Measurements from ENCODE around the gene EPSTI1. TPM values are rescaled to one million over a fixed set of nuclear protein-coding genes. Genes with fewer than 3 reads are reported as not detected.

The EPSTI1 gene
- total RNA-seq, 1 donor from 2014 or later = 2.6 TPM

- H3K27ac ChIP-seq (replicated peaks) = no peak overlapping the region
- intact Hi-C loops (cut with micrococcal nuclease) = no loop called here
- no peaks in the 10 kb centered on the region for H3K36me3 ChIP-seq
- no peaks in the 10 kb centered on the region for H3K9me3 ChIP-seq (replicated peaks)
- DNase-seq = no peak
- no peaks in the 10 kb centered on the region for H3K4me1 ChIP-seq
- H3K4me3 ChIP-seq = no peak overlapping the region
- TF ChIP-seq, protein P1, sequence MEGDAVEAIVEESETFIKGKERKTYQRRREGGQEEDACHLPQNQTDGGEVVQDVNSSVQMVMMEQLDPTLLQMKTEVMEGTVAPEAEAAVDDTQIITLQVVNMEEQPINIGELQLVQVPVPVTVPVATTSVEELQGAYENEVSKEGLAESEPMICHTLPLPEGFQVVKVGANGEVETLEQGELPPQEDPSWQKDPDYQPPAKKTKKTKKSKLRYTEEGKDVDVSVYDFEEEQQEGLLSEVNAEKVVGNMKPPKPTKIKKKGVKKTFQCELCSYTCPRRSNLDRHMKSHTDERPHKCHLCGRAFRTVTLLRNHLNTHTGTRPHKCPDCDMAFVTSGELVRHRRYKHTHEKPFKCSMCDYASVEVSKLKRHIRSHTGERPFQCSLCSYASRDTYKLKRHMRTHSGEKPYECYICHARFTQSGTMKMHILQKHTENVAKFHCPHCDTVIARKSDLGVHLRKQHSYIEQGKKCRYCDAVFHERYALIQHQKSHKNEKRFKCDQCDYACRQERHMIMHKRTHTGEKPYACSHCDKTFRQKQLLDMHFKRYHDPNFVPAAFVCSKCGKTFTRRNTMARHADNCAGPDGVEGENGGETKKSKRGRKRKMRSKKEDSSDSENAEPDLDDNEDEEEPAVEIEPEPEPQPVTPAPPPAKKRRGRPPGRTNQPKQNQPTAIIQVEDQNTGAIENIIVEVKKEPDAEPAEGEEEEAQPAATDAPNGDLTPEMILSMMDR (IDR thresholded peaks at IDR 0.05; ENCODE audit: borderline replicate concordance) = no peak
- H3K27me3 ChIP-seq (ENCODE audit: low read depth) = no peaks in the 10 kb centered on the region
Observed at GRCh38 chr13:42849200-42849599, 142.8 kb downstream of the EPSTI1 start.

DNA sequence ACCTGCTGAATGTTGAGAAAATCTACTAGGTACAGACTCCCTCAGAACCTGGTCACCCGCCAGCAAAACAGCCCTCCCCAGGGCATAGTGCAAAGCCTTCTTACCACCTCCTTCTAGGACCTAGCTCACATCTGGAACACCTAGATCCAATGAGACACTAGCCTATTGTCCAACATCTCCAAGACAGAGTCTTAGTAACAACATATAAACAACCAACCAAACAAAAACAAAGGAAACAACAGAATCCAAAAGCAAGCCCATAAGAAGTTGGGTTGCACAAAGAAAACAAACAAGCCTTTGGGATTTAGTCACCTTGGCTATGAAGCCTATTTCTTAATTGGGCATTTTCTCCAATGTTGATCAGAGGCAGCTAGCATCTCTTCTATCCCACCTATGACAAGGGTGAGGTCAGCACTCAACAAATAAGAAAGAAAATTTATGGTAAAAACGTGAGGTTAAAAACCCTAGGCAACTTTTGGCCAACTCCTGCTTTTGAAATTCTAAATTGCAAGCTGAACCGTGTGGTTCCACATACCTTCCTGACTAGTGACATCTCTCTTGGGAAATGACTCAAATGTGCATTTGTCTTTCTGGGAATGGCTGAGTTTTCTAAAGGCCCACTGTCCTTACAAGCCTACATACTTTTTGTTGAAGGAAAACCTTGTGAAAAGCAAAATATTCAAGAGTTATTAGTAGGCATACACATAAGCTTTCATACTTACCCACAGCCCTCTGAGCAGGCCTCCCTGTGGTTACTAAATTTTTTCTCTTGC lies 144.0 kb downstream of the EPSTI1 start:
- Histone ChIP-seq H3K9me3 (replicated peaks) (no peaks in the 10 kb centered on the region), H3K4me1 (no peaks in the 10 kb centered on the region), H3K27ac (replicated peaks) (no peak overlapping the region), H3K36me3 (no peaks in the 10 kb centered on the region), H3K27me3 (ENCODE audit: low read depth) (no peaks in the 10 kb centered on the region), H3K4me3 (no peak overlapping the region)
- DNase-seq = no peak
- TF ChIP-seq, protein P1 (IDR thresholded peaks at IDR 0.05; ENCODE audit: borderline replicate concordance) = no peak
- intact Hi-C loops (cut with micrococcal nuclease) = no loop called here

DNA sequence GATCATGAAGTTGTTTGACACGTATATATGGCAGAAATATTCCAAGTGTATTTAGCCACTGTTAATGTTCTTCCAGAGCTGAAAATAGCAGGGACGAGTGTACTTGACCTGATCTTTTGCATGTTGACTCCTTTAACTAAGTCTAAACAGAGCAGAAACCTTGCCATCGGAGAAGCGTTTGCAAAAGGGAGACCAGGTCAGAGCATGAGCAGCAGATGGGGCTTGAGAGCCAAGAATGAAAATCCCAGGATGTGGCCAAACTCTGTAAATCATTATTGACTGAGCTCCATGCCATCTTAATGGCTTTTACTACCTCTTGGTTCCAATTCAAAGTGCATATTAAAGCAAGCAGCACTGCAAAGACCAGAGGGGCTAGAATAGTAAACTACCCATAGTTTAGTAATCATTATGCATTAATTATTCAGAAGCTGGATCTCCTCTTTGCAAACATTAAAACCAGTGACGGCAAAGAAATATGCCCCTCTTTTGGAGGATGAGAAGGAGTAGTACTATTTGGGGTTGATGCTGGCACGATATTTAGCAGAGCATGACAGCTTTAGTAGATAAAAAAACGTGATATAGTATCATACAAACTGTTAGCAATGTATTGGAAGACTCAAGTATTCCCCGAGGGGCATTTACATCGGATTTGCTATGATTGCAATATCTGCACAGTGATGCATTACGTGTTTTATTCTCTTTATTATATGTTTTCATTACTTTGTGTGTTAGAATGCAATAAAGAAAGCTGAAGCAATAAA lies 154.9 kb downstream of the EPSTI1 start:
- Histone ChIP-seq H3K27me3 (ENCODE audit: low read depth) (no peaks in the 10 kb centered on the region), H3K4me3 (no peak overlapping the region), H3K4me1 (peaks cover 6% of the 10 kb centered on the region), H3K27ac (replicated peaks) (no peak overlapping the region), H3K36me3 (no peaks in the 10 kb centered on the region), H3K9me3 (replicated peaks) (no peaks in the 10 kb centered on the region)
- DNase-seq = no peak
- TF ChIP-seq, protein P1 (IDR thresholded peaks at IDR 0.05; ENCODE audit: borderline replicate concordance) = peak; percentile 47
- intact Hi-C loops (cut with micrococcal nuclease) = no loop called here

Other genes with a start within 250 kb of the EPSTI1 start
- 0.99 TPM for gene FAM216B, start 210.7 kb downstream of the EPSTI1 start, total RNA-seq
- gene DNAJC15, start 31.3 kb upstream of the EPSTI1 start, total RNA-seq = 30.1 TPM

Data from left ventricle myocardium inferior (tissue), 1 donor.